Upper lobe of right lung (tissue), 1 donor: Measurements from ENCODE around the gene ANXA10. TPM values are rescaled to one million over a fixed set of nuclear protein-coding genes. Genes with fewer than 3 reads are reported as not detected.
A peak's percentile ranks its signal among the peaks of the same experiment; 100 is the strongest.
"Not testable (repeated sequence)": the region's sequence is repeated elsewhere in the genome, so short reads cannot be mapped to it uniquely, and the experiment has no call there.

Experiments
- ATAC-seq: fragments of 200-7000 bp; cut with Tn5 transposase; one replicate; pipeline ENCODE4 v1.9.1; 2020; ENCODE audit warnings: mild to moderate bottlenecking, moderate library complexity
- DNase-seq: peaks from one replicate; pipeline ENCODE4 v3.0.0-alpha.2; 2020
- H3K27ac ChIP-seq: fragments of 200-600 bp; one replicate; pipeline ENCODE4 v1.8.0; 2022
- H3K27me3 ChIP-seq: fragments of 200-600 bp; one replicate; pipeline ENCODE4 v1.8.0; 2022; ENCODE audit warnings: mild to moderate bottlenecking
- H3K36me3 ChIP-seq: fragments of 200-600 bp; one replicate; pipeline ENCODE4 v1.8.0; 2022
- H3K4me1 ChIP-seq: fragments of 200-600 bp; one replicate; pipeline ENCODE4 v1.8.0; 2022
- H3K4me3 ChIP-seq: fragments of 200-600 bp; one replicate; pipeline ENCODE4 v1.8.0; 2022; ENCODE audit warnings: mild to moderate bottlenecking
- H3K9me3 ChIP-seq: fragments of 200-600 bp; one replicate; pipeline ENCODE4 v1.8.0; 2022
- intact Hi-C: fragments of 100-400 bp; cut with DNase I; formaldehyde crosslinking; loops from one replicate; pipeline ENCODE4 v1.11.0; 2022
- total RNA-seq: library from RNA; stranded (reverse); fragmentation: NEBNext Ultra II Directional; extraction: Animal tissue kit (Norgen Biotek cat#: 25700); gene quantifications from one replicate; pipeline ENCODE4 v1.2.1, GENCODE V29; 2021
- TF ChIP-seq, protein P1 (sequence below): fragments of 200-600 bp; IDR thresholded peaks from one replicate; pipeline ENCODE4 v1.8.0; 2022; ENCODE audit warnings: antibody characterized with exemption
- donor health status: DM: no; HTN: yes; CAD: no; lungs with severe emphysema.

ANXA10 gene
- total RNA-seq, 1 donor from 2014 or later, result not detected

DNA sequence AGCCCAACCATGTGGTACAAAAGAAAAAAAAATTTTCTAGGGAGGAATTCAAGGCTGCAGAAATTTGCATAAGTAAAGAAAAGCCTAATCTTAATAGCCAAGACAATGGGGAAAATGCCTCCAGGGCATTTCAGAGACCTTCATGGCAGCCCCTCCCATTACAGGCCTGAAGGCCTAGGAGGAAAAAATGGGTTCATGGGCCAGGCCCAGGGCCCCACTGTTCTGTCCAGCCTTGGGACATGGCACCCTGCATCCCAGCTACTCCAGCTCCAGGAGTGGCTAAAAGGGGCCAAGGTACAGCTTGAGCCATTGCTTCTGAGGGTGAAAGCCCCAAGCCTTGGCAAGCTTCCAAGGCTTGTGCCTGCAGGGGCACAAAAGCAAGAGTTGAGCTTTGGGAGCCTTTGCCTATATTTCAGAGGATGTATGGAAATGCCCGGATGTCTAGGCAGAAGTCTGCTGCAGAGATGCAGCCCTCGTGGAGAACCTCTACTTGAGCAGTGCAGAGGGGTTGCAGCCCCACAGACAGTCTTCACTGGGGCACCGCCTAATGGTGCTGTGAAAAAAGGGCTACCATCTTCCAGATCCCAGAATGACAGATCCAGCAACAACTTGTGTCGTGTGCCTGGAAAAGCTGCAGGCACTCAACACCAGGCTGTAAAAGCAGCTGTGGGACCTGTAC lies 111.0 kb downstream of the ANXA10 start:
- ATAC-seq, result no peak
- no peak overlapping the region for H3K27ac ChIP-seq

DNA sequence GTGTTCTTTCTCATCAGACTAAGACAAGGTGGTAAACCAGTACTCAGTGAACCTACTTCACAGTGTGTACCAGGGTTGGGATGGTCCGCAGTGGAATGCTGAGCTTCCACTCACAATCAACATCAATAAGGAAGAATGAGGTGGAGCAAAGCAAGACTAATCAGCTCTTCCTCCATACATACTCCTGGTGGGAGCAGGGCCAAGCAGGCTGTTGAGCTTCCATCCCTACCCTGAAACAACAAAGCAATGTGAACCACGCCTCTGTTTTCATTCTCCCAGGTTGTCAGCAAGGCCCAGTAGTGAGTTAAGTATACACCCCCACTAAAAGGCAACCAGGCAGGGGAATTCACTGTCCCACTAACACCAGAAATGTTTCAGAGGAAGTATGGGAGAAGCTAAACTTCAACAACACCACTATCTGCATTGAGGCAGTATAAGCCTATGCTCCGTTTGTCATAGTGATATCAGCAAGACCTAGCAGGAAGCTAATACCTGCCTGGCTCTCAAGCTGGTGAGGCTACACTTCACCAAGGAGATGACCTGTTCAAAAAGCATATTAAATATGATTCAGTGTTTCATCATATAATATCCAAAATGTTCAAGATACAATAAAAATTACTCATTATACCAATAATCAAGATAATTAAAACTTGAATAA lies 116.7 kb downstream of the ANXA10 start:
- Histone ChIP-seq H3K36me3 (no peaks in the 10 kb centered on the region), H3K27ac (no peak overlapping the region), H3K4me1 (no peaks in the 10 kb centered on the region), H3K4me3 (no peak overlapping the region), H3K27me3 (no peaks in the 10 kb centered on the region), H3K9me3 (peaks cover under 1% of the 10 kb centered on the region)
- DNase-seq (no peak), ATAC-seq (peak; percentile 28)
- intact Hi-C loops, result no loop called here
- TF ChIP-seq, protein P1, sequence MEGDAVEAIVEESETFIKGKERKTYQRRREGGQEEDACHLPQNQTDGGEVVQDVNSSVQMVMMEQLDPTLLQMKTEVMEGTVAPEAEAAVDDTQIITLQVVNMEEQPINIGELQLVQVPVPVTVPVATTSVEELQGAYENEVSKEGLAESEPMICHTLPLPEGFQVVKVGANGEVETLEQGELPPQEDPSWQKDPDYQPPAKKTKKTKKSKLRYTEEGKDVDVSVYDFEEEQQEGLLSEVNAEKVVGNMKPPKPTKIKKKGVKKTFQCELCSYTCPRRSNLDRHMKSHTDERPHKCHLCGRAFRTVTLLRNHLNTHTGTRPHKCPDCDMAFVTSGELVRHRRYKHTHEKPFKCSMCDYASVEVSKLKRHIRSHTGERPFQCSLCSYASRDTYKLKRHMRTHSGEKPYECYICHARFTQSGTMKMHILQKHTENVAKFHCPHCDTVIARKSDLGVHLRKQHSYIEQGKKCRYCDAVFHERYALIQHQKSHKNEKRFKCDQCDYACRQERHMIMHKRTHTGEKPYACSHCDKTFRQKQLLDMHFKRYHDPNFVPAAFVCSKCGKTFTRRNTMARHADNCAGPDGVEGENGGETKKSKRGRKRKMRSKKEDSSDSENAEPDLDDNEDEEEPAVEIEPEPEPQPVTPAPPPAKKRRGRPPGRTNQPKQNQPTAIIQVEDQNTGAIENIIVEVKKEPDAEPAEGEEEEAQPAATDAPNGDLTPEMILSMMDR, result no peak

More for the DNA sequence above, 111.0 kb downstream of the ANXA10 start:
- no peak overlapping the region for H3K4me3 ChIP-seq
- H3K9me3 ChIP-seq, result peaks cover 14% of the 10 kb centered on the region
- no peak for DNase-seq
- no peaks in the 10 kb centered on the region for H3K4me1 ChIP-seq
- no peaks in the 10 kb centered on the region for H3K36me3 ChIP-seq
- intact Hi-C loops, result no loop called here
- no peaks in the 10 kb centered on the region for H3K27me3 ChIP-seq
- TF ChIP-seq, protein P1, result no peak

DNA sequence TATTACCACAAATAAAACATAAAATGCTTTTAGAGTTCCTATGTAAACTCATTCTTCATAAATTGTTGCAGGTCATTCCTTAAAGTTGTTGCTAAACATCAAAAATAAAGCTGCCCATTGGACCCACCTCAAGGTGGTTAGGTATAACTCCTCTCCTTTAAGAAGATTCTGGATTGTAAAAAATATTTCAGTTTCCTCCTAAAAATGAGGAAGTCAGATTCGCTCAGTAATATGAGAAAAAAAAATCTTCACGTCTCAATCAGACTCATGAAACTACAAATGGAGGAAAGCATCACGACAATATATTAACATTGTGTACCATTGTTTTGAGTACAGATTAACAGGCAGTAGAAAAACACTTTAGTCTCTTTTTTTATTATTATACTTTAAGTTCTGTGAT lies 120.3 kb downstream of the ANXA10 start:
- Histone ChIP-seq H3K4me3 (no peak overlapping the region), H3K27me3 (no peaks in the 10 kb centered on the region), H3K36me3 (peaks cover 11% of the 10 kb centered on the region), H3K4me1 (no peaks in the 10 kb centered on the region), H3K27ac (no peak overlapping the region), H3K9me3 (no peaks in the 10 kb centered on the region)
- DNase-seq (no peak), ATAC-seq (no peak)
- intact Hi-C loops, result no loop called here
- TF ChIP-seq, protein P1, result no peak

DNA sequence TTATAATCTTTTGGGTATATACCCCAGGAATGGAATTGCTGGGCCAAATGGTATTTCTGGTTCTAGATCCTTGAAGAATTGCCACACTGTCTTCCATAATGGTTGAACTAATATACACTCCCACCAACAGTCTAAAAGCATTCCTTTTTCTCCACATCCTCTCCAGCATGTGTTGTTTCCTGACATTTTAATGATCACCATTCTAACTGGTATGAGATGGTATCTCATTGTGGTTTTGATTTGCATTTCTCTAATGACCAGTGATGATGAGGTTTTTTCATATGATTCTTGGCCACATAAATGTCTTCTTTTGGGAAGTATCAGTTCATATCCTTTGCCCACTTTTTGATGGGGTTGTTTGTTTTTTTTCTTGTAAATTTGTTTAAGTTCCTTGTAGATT lies 121.2 kb downstream of the ANXA10 start:
- H3K27me3 ChIP-seq, H3K27ac ChIP-seq, intact Hi-C loops, ATAC-seq, H3K9me3 ChIP-seq, DNase-seq, H3K4me3 ChIP-seq, H3K4me1 ChIP-seq: not testable (repeated sequence)
- H3K36me3 ChIP-seq, result peaks cover 19% of the 10 kb centered on the region

DNA sequence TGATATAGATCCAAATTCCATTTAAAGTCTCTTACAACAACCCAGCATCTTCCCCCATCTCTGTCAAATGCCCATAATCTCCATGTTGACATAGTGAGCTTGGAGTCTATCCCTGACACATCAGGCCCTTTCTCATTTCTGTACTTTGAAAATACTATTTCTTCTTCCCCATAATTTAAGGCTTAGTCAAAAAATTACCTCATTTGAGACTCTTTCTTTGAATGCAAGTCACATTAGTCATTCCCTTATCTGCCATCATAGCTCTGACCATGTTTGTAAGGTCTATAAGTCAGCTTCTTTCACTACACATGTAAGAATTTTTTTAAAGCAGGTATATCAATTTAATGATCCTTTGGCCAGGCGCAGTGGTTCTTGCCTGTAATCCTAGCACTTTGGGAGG lies 126.3 kb downstream of the ANXA10 start:
- intact Hi-C loops, result no loop called here
- Histone ChIP-seq H3K27me3 (no peaks in the 10 kb centered on the region), H3K36me3 (peaks cover 48% of the 10 kb centered on the region), H3K9me3 (no peaks in the 10 kb centered on the region), H3K4me3 (no peak overlapping the region), H3K4me1 (no peaks in the 10 kb centered on the region), H3K27ac (no peak overlapping the region)
- DNase-seq (no peak), ATAC-seq (no peak)
- TF ChIP-seq, protein P1, result no peak

DNA sequence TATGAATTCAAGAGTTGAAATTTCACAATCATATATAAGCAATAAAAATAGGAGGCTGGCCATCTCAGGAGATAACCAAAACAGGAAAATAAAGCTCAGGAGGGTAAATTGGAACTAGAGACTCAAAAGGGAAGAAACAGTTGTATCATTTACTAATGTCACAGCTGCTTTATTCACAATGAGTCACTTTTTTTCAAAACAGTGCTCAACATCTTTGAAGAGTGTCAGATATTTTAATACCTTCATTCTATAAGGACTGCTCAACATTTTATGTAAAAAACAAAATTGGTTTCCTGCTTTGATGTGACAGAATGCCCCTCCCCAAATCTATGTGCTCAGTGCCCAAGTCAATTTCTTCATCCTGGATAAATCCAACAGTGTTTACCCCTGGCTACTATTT lies 128.6 kb downstream of the ANXA10 start:
- Histone ChIP-seq H3K4me1 (no peaks in the 10 kb centered on the region), H3K27ac (no peak overlapping the region), H3K9me3 (no peaks in the 10 kb centered on the region), H3K36me3 (peaks cover 59% of the 10 kb centered on the region), H3K27me3 (no peaks in the 10 kb centered on the region), H3K4me3 (no peak overlapping the region)
- ATAC-seq (no peak), DNase-seq (no peak)
- intact Hi-C loops, result no loop called here
- TF ChIP-seq, protein P1, result no peak
